HCT116 (cell line): ENCODE data around the gene SERPINB11.

Experiments used
- EZH2 ChIP-seq: fragments of 200-600 bp; sonication (generic); IDR thresholded peaks from 2 replicates; pipeline ENCODE4 v1.6.1; 2017; ENCODE audit warnings: antibody characterized with exemption, mixed run types
- JUND ChIP-seq: IDR thresholded peaks from 2 replicates; pipeline ENCODE4 v1.6.1; 2012
- TCF7L2 ChIP-seq: IDR thresholded peaks from 2 replicates; pipeline ENCODE4 v1.7.0; 2011; ENCODE audit warnings: borderline replicate concordance, inconsistent platforms; ENCODE audit not compliant: insufficient read depth, insufficient read length; ENCODE audit errors: extremely low read depth
- ZFX ChIP-seq: fragments of 450-650 bp; IDR thresholded peaks from 2 replicates; pipeline ENCODE4 v1.6.1; 2017
- ZNF274 ChIP-seq: fragments of 200-500 bp; sonication (Bioruptor generic); IDR thresholded peaks from 2 replicates; pipeline ENCODE4 v1.6.1; 2014; ENCODE audit warnings: mild to moderate bottlenecking, low read depth, low read length, inconsistent platforms
- TF ChIP-seq, protein P1 (sequence below), 3 experiments: fragments of 200-600 bp in 1 of 3; sonication (generic) in 1 of 3; IDR thresholded peaks in 2 of 3; conservative IDR thresholded peaks in 1 of 3; 2 replicates each; pipeline ENCODE4 v1.5.1; 2012 to 2017; ENCODE audit warnings: low read depth in 2 of 3, low read length in 2 of 3, antibody characterized with exemption in 1 of 3, borderline replicate concordance in 1 of 3, control low read depth in 1 of 3, mild to moderate bottlenecking in 1 of 3, mixed read lengths in 1 of 3, mixed run types in 1 of 3, moderate library complexity in 1 of 3; ENCODE audit not compliant: insufficient read depth in 1 of 3

DNA sequence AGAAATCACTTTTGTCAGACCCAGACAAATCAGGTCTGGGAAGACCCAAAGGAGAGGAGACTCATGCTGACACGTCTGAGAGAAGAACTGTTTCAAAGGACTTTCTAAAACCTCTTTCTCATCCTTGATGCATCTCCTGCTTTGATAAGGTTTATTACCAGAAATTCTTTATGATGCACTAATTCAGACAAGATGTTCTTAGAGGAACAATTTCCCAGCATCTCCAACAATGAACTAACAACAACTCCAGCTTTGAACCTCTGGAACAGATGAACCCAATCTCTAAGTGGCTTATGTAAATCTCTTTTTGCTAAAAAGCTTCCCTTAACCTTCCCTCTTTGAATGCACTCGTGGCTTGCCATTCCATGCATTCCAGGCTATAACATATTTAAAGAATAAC lies 15.9 kb upstream of the SERPINB11 start:
- no peak for TF ChIP-seq EZH2
- no peak for TF ChIP-seq ZNF274
- TF ChIP-seq ZFX = no peak
- TF ChIP-seq TCF7L2 = no peak
- no peak for TF ChIP-seq JUND
- TF ChIP-seq, protein P1, sequence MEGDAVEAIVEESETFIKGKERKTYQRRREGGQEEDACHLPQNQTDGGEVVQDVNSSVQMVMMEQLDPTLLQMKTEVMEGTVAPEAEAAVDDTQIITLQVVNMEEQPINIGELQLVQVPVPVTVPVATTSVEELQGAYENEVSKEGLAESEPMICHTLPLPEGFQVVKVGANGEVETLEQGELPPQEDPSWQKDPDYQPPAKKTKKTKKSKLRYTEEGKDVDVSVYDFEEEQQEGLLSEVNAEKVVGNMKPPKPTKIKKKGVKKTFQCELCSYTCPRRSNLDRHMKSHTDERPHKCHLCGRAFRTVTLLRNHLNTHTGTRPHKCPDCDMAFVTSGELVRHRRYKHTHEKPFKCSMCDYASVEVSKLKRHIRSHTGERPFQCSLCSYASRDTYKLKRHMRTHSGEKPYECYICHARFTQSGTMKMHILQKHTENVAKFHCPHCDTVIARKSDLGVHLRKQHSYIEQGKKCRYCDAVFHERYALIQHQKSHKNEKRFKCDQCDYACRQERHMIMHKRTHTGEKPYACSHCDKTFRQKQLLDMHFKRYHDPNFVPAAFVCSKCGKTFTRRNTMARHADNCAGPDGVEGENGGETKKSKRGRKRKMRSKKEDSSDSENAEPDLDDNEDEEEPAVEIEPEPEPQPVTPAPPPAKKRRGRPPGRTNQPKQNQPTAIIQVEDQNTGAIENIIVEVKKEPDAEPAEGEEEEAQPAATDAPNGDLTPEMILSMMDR (IDR thresholded peaks at IDR 0.05 in 2 of 3, conservative IDR thresholded peaks at IDR 0.05 in 1 of 3; ENCODE audit: borderline replicate concordance in 1 of 3, insufficient read depth in 1 of 3, low read depth in 2 of 3, low read length in 2 of 3) = no peak
